Smooth muscle cell (in vitro differentiated cells): ENCODE results near the gene NOL3. TPM values are rescaled to one million over a fixed set of nuclear protein-coding genes. Genes with fewer than 3 reads are reported as not detected.
A peak's percentile ranks its signal among the peaks of the same experiment; 100 is the strongest.

Experiments used
- DNase-seq: peaks from one replicate; lab custom pipeline; 2025; ENCODE audit not compliant: unreplicated experiment; lab: John Stamatoyannopoulos, UW
- H2AFZ ChIP-seq: fragments of 200-600 bp; sonication (generic); 2 replicates; pipeline ENCODE4 v1.6.0; 2016; ENCODE audit warnings: antibody characterized with exemption, low read depth, mild to moderate bottlenecking
- H3F3A ChIP-seq: fragments of 200-600 bp; sonication (generic); 2 replicates; pipeline ENCODE4 v1.6.0; 2017; ENCODE audit warnings: antibody characterized with exemption, low read depth
- H3K27ac ChIP-seq: fragments of 200-600 bp; sonication (generic); 2 replicates; pipeline ENCODE4 v1.5.1; 2016; ENCODE audit warnings: low read depth, mild to moderate bottlenecking
- H3K27me3 ChIP-seq: fragments of 200-600 bp; sonication (generic); 2 replicates; pipeline ENCODE4 v1.6.1; 2016; ENCODE audit warnings: low read depth, mild to moderate bottlenecking
- H3K36me3 ChIP-seq: fragments of 200-600 bp; sonication (generic); 2 replicates; pipeline ENCODE4 v1.5.1; 2016; ENCODE audit warnings: low read depth
- H3K4me1 ChIP-seq: fragments of 200-600 bp; sonication (generic); 2 replicates; pipeline ENCODE4 v1.5.1; 2016; ENCODE audit warnings: low read depth
- H3K4me2 ChIP-seq: fragments of 200-600 bp; sonication (generic); 2 replicates; pipeline ENCODE4 v1.6.0; 2016; ENCODE audit warnings: mild to moderate bottlenecking
- H3K4me3 ChIP-seq: fragments of 200-600 bp; sonication (generic); 2 replicates; pipeline ENCODE4 v1.5.1; 2016; ENCODE audit warnings: mild to moderate bottlenecking
- H3K79me2 ChIP-seq: fragments of 200-600 bp; sonication (generic); 2 replicates; pipeline ENCODE4 v1.6.0; 2016; ENCODE audit warnings: low read depth, mild to moderate bottlenecking
- H3K9ac ChIP-seq: fragments of 200-600 bp; sonication (generic); 2 replicates; pipeline ENCODE4 v1.6.0; 2016; ENCODE audit warnings: low read depth
- H3K9me3 ChIP-seq: fragments of 200-600 bp; sonication (generic); replicated peaks from 2 replicates; pipeline ENCODE4 v1.5.1; 2016; ENCODE audit warnings: low read depth
- H4K20me1 ChIP-seq: fragments of 200-600 bp; sonication (generic); 2 replicates; pipeline ENCODE4 v1.6.0; 2016; ENCODE audit warnings: low read depth
- WGBS: methylation state at CpG from one replicate; pipeline ENCODE4 v1.1.7; 2016; ENCODE audit warnings: low lambda C conversion rate; 5-methylcytosine and 5-hydroxymethylcytosine counted together
- polyA plus RNA-seq: library from polyadenylated mRNA; unstranded; fragments of >200 nt; fragmentation: Nextera tagmentation; extraction: Ambion mirVana; gene quantifications from 2 replicates; pipeline ENCODE4 v1.2.1, GENCODE V29; 2016
- total RNA-seq: library from RNA; depleted of rRNA; stranded (reverse); fragments of >200 nt; gene quantifications from 2 replicates; pipeline ENCODE4 v1.2.3, GENCODE V29; 2014
- TF ChIP-seq, protein P1 (sequence below): fragments of 200-600 bp; sonication (generic); IDR thresholded peaks from 2 replicates; pipeline ENCODE4 v1.5.1; 2017; ENCODE audit warnings: borderline replicate concordance, mild to moderate bottlenecking, antibody characterized with exemption; ENCODE audit not compliant: insufficient read depth, poor library complexity, severe bottlenecking

Gene NOL3
- total and polyA plus RNA-seq, 2 experiments from 2014 or later: 33.0 to 36.4 TPM

DNA sequence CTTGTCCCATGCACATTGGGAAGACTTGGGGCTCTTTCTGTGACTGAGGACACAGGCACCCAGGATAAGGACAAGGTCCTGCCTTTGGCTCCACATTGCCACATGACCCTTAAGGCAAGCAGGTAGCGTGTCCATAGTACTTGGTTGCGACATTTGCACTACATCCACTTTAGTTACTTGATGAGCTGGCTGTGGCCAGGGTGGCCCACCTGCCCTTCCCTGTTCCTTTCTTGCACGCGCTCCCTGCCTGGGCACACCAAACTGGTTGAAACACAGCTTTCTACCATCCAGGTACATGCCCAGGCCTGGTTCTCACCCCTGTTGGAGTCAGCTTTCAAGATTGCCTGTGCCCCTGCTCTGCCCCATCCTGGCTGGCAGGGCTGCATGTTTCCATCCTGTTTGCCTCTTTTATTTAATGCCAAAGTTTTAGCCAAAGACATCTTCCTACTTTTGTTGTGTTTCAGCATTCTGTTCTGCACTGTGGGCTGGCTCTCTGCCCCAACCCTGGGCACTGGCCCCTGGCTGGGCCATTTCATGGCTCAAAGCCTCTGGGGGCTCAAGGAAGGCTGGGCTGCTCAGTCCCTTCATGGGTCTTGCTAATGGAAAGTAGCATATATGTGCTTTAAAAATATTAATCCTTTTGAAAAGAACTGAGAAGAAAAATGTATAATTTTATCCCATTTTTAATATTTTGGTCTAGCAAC lies 22.7 kb upstream of the NOL3 start:
- no peak for DNase-seq
- Histone ChIP-seq H3F3A (no peaks in the 10 kb centered on the region), H3K27me3 (no peaks in the 10 kb centered on the region), H3K36me3 (peaks cover 4% of the 10 kb centered on the region), H4K20me1 (peaks cover 15% of the 10 kb centered on the region), H3K27ac (peak overlapping the region; percentile 26), H3K79me2 (no peaks in the 10 kb centered on the region), H3K4me1 (no peaks in the 10 kb centered on the region), H3K9ac (no peak overlapping the region), H3K9me3 (no peaks in the 10 kb centered on the region), H2AFZ (no peak overlapping the region), H3K4me3 (no peak overlapping the region), H3K4me2 (no peak overlapping the region)
- 93% methylated on average over 4 of the region's 4 CpGs for WGBS
- TF ChIP-seq, protein P1, sequence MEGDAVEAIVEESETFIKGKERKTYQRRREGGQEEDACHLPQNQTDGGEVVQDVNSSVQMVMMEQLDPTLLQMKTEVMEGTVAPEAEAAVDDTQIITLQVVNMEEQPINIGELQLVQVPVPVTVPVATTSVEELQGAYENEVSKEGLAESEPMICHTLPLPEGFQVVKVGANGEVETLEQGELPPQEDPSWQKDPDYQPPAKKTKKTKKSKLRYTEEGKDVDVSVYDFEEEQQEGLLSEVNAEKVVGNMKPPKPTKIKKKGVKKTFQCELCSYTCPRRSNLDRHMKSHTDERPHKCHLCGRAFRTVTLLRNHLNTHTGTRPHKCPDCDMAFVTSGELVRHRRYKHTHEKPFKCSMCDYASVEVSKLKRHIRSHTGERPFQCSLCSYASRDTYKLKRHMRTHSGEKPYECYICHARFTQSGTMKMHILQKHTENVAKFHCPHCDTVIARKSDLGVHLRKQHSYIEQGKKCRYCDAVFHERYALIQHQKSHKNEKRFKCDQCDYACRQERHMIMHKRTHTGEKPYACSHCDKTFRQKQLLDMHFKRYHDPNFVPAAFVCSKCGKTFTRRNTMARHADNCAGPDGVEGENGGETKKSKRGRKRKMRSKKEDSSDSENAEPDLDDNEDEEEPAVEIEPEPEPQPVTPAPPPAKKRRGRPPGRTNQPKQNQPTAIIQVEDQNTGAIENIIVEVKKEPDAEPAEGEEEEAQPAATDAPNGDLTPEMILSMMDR: no peak

- H3K27me3 ChIP-seq: no peaks in the 10 kb centered on the region
- WGBS: 100% methylated on average over 2 of the region's 2 CpGs
- no peaks in the 10 kb centered on the region for H3K79me2 ChIP-seq
- TF ChIP-seq, protein P1: no peak
- H3K9ac ChIP-seq: no peak overlapping the region
- H3K4me2 ChIP-seq: no peak overlapping the region
- H2AFZ ChIP-seq: no peak overlapping the region
- H4K20me1 ChIP-seq: peaks cover 15% of the 10 kb centered on the region
- H3K4me1 ChIP-seq: no peaks in the 10 kb centered on the region
- H3K4me3 ChIP-seq: no peak overlapping the region
- no peak overlapping the region for H3K27ac ChIP-seq
- H3K36me3 ChIP-seq: peaks cover 4% of the 10 kb centered on the region
- DNase-seq: no peak
- H3F3A ChIP-seq: no peaks in the 10 kb centered on the region
- H3K9me3 ChIP-seq: no peaks in the 10 kb centered on the region
These were observed 22.1 kb upstream of the NOL3 start for GRCh38 chr16:67148221-67148620.

GRCh38 chr16:67148656-67149275 lies 21.6 kb upstream of the NOL3 start:
- Histone ChIP-seq H3K36me3 (no peaks in the 10 kb centered on the region), H3F3A (no peaks in the 10 kb centered on the region), H4K20me1 (peaks cover 15% of the 10 kb centered on the region), H3K9ac (no peak overlapping the region), H3K9me3 (no peaks in the 10 kb centered on the region), H3K4me3 (no peak overlapping the region), H3K27ac (no peak overlapping the region), H2AFZ (no peak overlapping the region), H3K79me2 (no peaks in the 10 kb centered on the region), H3K4me1 (no peaks in the 10 kb centered on the region), H3K27me3 (no peaks in the 10 kb centered on the region), H3K4me2 (no peak overlapping the region)
- WGBS: 95% methylated on average over 11 of the region's 11 CpGs
- TF ChIP-seq, protein P1: no peak
- no peak for DNase-seq
